Measurements from ENCODE around the gene MPV17. TPM values are rescaled to one million over a fixed set of nuclear protein-coding genes. Genes with fewer than 3 reads are reported as not detected.

Gene MPV17
- total RNA-seq: 75.6 and 80.8 TPM in 2 replicates

GRCh38 chr2:27322766-27323595, at the start of gene MPV17:
Gene MPV17, minus strand, starts transcription at chr2:27323097. Its CDS starts 580 bp downstream, at chr2:27322517.

GRCh38 chr2:27370026-27370815, 47.3 kb upstream of the MPV17 start, which contains the start of the genes EIF2B4 and SNX17:
Gene EIF2B4, minus strand, starts transcription at chr2:27370338. Its CDS starts 24 bp downstream, at chr2:27370314.
Gene SNX17, plus strand, starts transcription at chr2:27370616. Its CDS starts 128 bp downstream, at chr2:27370744.

GRCh38 chr2:27356382-27357181, 33.7 kb upstream of the MPV17 start, which contains the start of gene GTF3C2:
Gene GTF3C2, minus strand, starts transcription at chr2:27356764. Its CDS starts 13,210 bp downstream, at chr2:27343554.

GRCh38 chr2:27308359-27308881, 14.5 kb downstream of the MPV17 start, which contains the start of gene UCN:
Gene UCN, minus strand, starts transcription at chr2:27308445. Its CDS starts 550 bp downstream, at chr2:27307895.

GRCh38 chr2:27281855-27282559, 40.9 kb downstream of the MPV17 start, which contains the start of gene TRIM54:
Gene TRIM54, plus strand, starts transcription at chr2:27282429. Its CDS starts 303 bp downstream, at chr2:27282732.

GRCh38 chr2:27275211-27276150, 47.4 kb downstream of the MPV17 start, which contains the start of gene DNAJC5G:
Gene DNAJC5G, plus strand, starts transcription at chr2:27275433. Its CDS starts 1,296 bp downstream, at chr2:27276729.

GRCh38 chr2:27262379-27263286, 60.3 kb downstream of the MPV17 start, which contains the start of gene SLC30A3:
Gene SLC30A3, minus strand, starts transcription at chr2:27263047. Its CDS starts 141 bp downstream, at chr2:27262906.

Other genes with a start within 250 kb of the MPV17 start
- gene EMILIN1, start 244.5 kb downstream of the MPV17 start, total RNA-seq: 147 and 151 TPM in 2 replicates
- gene KHK, start 236.3 kb downstream of the MPV17 start, total RNA-seq: 0.32 and 0.36 TPM in 2 replicates
- 1.5 and 1.9 TPM in 2 replicates for gene CGREF1, start 204.0 kb downstream of the MPV17 start, total RNA-seq
- 0.24 TPM in 1 of 2 replicates, not detected in the other for gene ABHD1, start 199.3 kb downstream of the MPV17 start, total RNA-seq
- gene PREB, start 188.5 kb downstream of the MPV17 start, total RNA-seq: 43.2 and 45.2 TPM in 2 replicates
- gene PRR30, start 183.7 kb downstream of the MPV17 start, total RNA-seq: not detected in 2 replicates
- not detected in 2 replicates for gene TCF23, start 174.1 kb downstream of the MPV17 start, total RNA-seq
- gene ATRAID, start 111.1 kb downstream of the MPV17 start, total RNA-seq: 153 TPM in 2 replicates
- gene SLC5A6, start 110.8 kb downstream of the MPV17 start, total RNA-seq: 17.0 and 19.8 TPM in 2 replicates
- gene CAD, start 105.7 kb downstream of the MPV17 start, total RNA-seq: 33.2 and 44.8 TPM in 2 replicates
- gene SLC30A3, start 60.0 kb downstream of the MPV17 start, total RNA-seq: not detected in 2 replicates
- not detected in 2 replicates for gene DNAJC5G, start 47.7 kb downstream of the MPV17 start, total RNA-seq
- not detected in 2 replicates for gene TRIM54, start 40.7 kb downstream of the MPV17 start, total RNA-seq
- gene UCN, start 14.7 kb downstream of the MPV17 start, total RNA-seq: 0.81 and 0.85 TPM in 2 replicates
- gene GTF3C2, start 33.7 kb upstream of the MPV17 start, total RNA-seq: 29.7 and 32.4 TPM in 2 replicates
- gene EIF2B4, start 47.2 kb upstream of the MPV17 start, total RNA-seq: 27.8 and 29.9 TPM in 2 replicates
- 161 and 169 TPM in 2 replicates for gene SNX17, start 47.5 kb upstream of the MPV17 start, total RNA-seq
- gene ZNF513, start 57.6 kb upstream of the MPV17 start, total RNA-seq: 11.8 and 14.1 TPM in 2 replicates
- 47.4 and 47.6 TPM in 2 replicates for gene PPM1G, start 86.5 kb upstream of the MPV17 start, total RNA-seq
- gene NRBP1, start 105.5 kb upstream of the MPV17 start, total RNA-seq: 119 and 130 TPM in 2 replicates
- gene KRTCAP3, start 119.3 kb upstream of the MPV17 start, total RNA-seq: 0.32 TPM in 1 of 2 replicates, not detected in the other
- 21.6 and 32.0 TPM in 2 replicates for gene IFT172, start 166.6 kb upstream of the MPV17 start, total RNA-seq
- 13.1 and 17.1 TPM in 2 replicates for gene FNDC4, start 172.1 kb upstream of the MPV17 start, total RNA-seq
- 0.32 and 0.36 TPM in 2 replicates for gene GCKR, start 173.7 kb upstream of the MPV17 start, total RNA-seq

Measured in hair follicle dermal papilla cell (primary cell).